SK-N-SH (cell line): ENCODE data around the gene SCNN1B. TPM values are rescaled to one million over a fixed set of nuclear protein-coding genes. Genes with fewer than 3 reads are reported as not detected.

Experiments used
- CTCF ChIA-PET: fragments of 300-600, 350-600 bp; formaldehyde crosslinking; extraction: SDS; loops from one replicate; lab custom pipeline; 2021; lab: Yijun Ruan, JAX
- POLR2A ChIA-PET: fragments of 350-600 bp; sonication (Branson Sonifier 250); formaldehyde crosslinking; extraction: SDS; loops from one replicate; lab custom pipeline; 2020; ENCODE audit warnings: antibody characterized with exemption, inconsistent platforms; lab: Yijun Ruan, JAX
- DNase-seq: peaks from one replicate; pipeline ENCODE4 v3.0.0; 2012
- H2AFZ ChIP-seq: fragments of 200-600 bp; sonication (generic); 2 replicates; pipeline ENCODE4 v1.8.1; 2016; ENCODE audit warnings: antibody characterized with exemption, mild to moderate bottlenecking, low read depth
- H3F3A ChIP-seq: fragments of 200-600 bp; sonication (generic); replicated peaks from 2 replicates; pipeline ENCODE3; 2016; ENCODE audit warnings: antibody characterized with exemption, mild to moderate bottlenecking; ENCODE audit not compliant: insufficient read depth
- H3K27ac ChIP-seq, 2 experiments: fragments of 200-500 bp in 1 of 2; fragments of 200-600 bp in 1 of 2; sonication (Bioruptor generic) in 1 of 2; sonication (generic), shearing (Covaris generic) in 1 of 2; 2 replicates each; pipeline versions ENCODE4 v1.5.1 to v1.6.1; 2014 to 2016; ENCODE audit warnings: low read depth in 2 of 2, inconsistent platforms in 1 of 2, low read length in 1 of 2, mild to moderate bottlenecking in 1 of 2, mixed read lengths in 1 of 2
- H3K27me3 ChIP-seq: fragments of 200-600 bp; sonication (generic), shearing (Covaris generic); 2 replicates; pipeline ENCODE4 v1.6.1; 2016; ENCODE audit warnings: mixed run types; ENCODE audit not compliant: insufficient read depth
- H3K36me3 ChIP-seq, 2 experiments: fragments of 200-500 bp in 1 of 2; fragments of 200-600 bp in 1 of 2; sonication (Bioruptor generic) in 1 of 2; sonication (generic) in 1 of 2; replicated peaks in 1 of 2; 2 replicates each; pipeline versions ENCODE3 to v1.5.1; 2014 to 2016; ENCODE audit warnings: low read length in 1 of 2, mild to moderate bottlenecking in 1 of 2; ENCODE audit not compliant: insufficient read depth in 2 of 2, control insufficient read depth in 1 of 2
- H3K4me1 ChIP-seq, 2 experiments: fragments of 200-500 bp in 1 of 2; fragments of 200-600 bp in 1 of 2; sonication (Bioruptor generic) in 1 of 2; sonication (generic), shearing (Covaris generic) in 1 of 2; 2 replicates each; pipeline versions ENCODE4 v1.5.1 to v1.6.1; 2014 to 2016; ENCODE audit warnings: low read depth in 1 of 2, low read length in 1 of 2, mixed run types in 1 of 2; ENCODE audit not compliant: insufficient read depth in 2 of 2, control insufficient read depth in 1 of 2
- H3K4me2 ChIP-seq: fragments of 200-600 bp; sonication (generic), shearing (Covaris generic); 2 replicates; pipeline ENCODE4 v1.6.1; 2017; ENCODE audit warnings: mixed run types
- H3K4me3 ChIP-seq, 2 experiments: fragments of 200-500 bp in 1 of 2; fragments of 200-600 bp in 1 of 2; sonication (Bioruptor generic) in 1 of 2; sonication (generic), shearing (Covaris generic) in 1 of 2; 2 replicates each; pipeline versions ENCODE4 v1.5.1 to v1.8.1; 2014 to 2016; ENCODE audit warnings: low read depth in 2 of 2, inconsistent platforms in 1 of 2, low read length in 1 of 2, mild to moderate bottlenecking in 1 of 2, mixed read lengths in 1 of 2, moderate library complexity in 1 of 2
- H3K79me2 ChIP-seq: fragments of 200-600 bp; sonication (generic); 2 replicates; pipeline ENCODE4 v1.8.1; 2017; ENCODE audit warnings: mild to moderate bottlenecking; ENCODE audit not compliant: insufficient read depth
- H3K9ac ChIP-seq: fragments of 200-600 bp; sonication (generic); 2 replicates; pipeline ENCODE4 v1.6.1; 2017; ENCODE audit warnings: mixed run types
- H3K9me2 ChIP-seq: fragments of 200-600 bp; sonication (generic); 2 replicates; pipeline ENCODE4 v1.6.1; 2017; ENCODE audit warnings: mixed run types
- H3K9me3 ChIP-seq: fragments of 200-600 bp; sonication (generic); 2 replicates; pipeline ENCODE4 v1.6.1; 2017; ENCODE audit warnings: mixed run types, mild to moderate bottlenecking, moderate library complexity
- H4K20me1 ChIP-seq: fragments of 200-600 bp; sonication (generic); 2 replicates; pipeline ENCODE4 v1.6.1; 2017; ENCODE audit warnings: mild to moderate bottlenecking, mixed run types; ENCODE audit not compliant: insufficient read depth
- CHD2 ChIP-seq: fragments of 150-350 bp; IDR thresholded peaks from 2 replicates; pipeline ENCODE4 v1.6.1; 2018; ENCODE audit warnings: low read length; ENCODE audit not compliant: partially characterized antibody
- ELF1 ChIP-seq: IDR thresholded peaks from 2 replicates; pipeline ENCODE4 v1.4.0; 2012
- EP300 ChIP-seq, 2 experiments: IDR thresholded peaks; 2 replicates each; pipeline versions ENCODE4 v1.4.0 to v1.6.1; 2012; ENCODE audit warnings: borderline replicate concordance in 1 of 2, low read depth in 1 of 2, low read length in 1 of 2
- EZH2phosphoT487 ChIP-seq: fragments of 200-600 bp; sonication (generic); IDR thresholded peaks from 2 replicates; pipeline ENCODE4 v1.6.1; 2017; ENCODE audit warnings: low read depth, mixed run types, mild to moderate bottlenecking, antibody characterized with exemption, moderate library complexity, borderline replicate concordance
- JUND ChIP-seq: IDR thresholded peaks from 2 replicates; pipeline ENCODE4 v1.4.0; 2012
- MXI1 ChIP-seq: IDR thresholded peaks from 2 replicates; pipeline ENCODE4 v1.6.1; 2012; ENCODE audit warnings: mild to moderate bottlenecking, low read depth, low read length, improper control_type of control experiment
- RAD21 ChIP-seq: IDR thresholded peaks from 2 replicates; pipeline ENCODE4 v1.6.1; 2012; ENCODE audit warnings: mild to moderate bottlenecking, low read length
- RCOR1 ChIP-seq: fragments of 150-350 bp; IDR thresholded peaks from 2 replicates; pipeline ENCODE4 v1.6.1; 2017; ENCODE audit warnings: antibody characterized with exemption, low read length
- SMC3 ChIP-seq: IDR thresholded peaks from 2 replicates; pipeline ENCODE4 v1.6.1; 2012; ENCODE audit warnings: low read depth, low read length, improper control_type of control experiment
- TEAD4 ChIP-seq: IDR thresholded peaks from 2 replicates; pipeline ENCODE4 v1.4.0; 2012; ENCODE audit warnings: mild to moderate bottlenecking, borderline replicate concordance; ENCODE audit not compliant: insufficient read depth
- YY1 ChIP-seq: IDR thresholded peaks from 2 replicates; pipeline ENCODE4 v1.4.0; 2012; ENCODE audit warnings: low read depth, mild to moderate bottlenecking
- WGBS: methylation state at CpG from one replicate; pipeline ENCODE4 v1.1.6; 2017; ENCODE audit warnings: low lambda C conversion rate; 5-methylcytosine and 5-hydroxymethylcytosine counted together
- polyA plus RNA-seq, 3 experiments: library from polyadenylated mRNA; depleted of rRNA; stranded (reverse); fragments of >200 nt; gene quantifications; 2 replicates each; pipeline ENCODE4 v1.2.3, GENCODE V29; 2012
- TF ChIP-seq, protein P1 (sequence below): IDR thresholded peaks from 2 replicates; pipeline ENCODE4 v1.6.1; 2012; ENCODE audit warnings: mild to moderate bottlenecking, low read depth, low read length, moderate library complexity
- TF ChIP-seq, protein P2 (sequence below): fragments of 150-350 bp; IDR thresholded peaks from 2 replicates; pipeline ENCODE4 v1.6.1; 2016; ENCODE audit warnings: mild to moderate bottlenecking, low read depth, low read length
- TF ChIP-seq, protein P3 (sequence below): fragments of 150-350 bp; IDR thresholded peaks from 2 replicates; pipeline ENCODE4 v1.6.1; 2017; ENCODE audit warnings: antibody characterized with exemption, low read length, low read depth, borderline replicate concordance
- TF ChIP-seq, protein P4 (sequence below): IDR thresholded peaks from 2 replicates; pipeline ENCODE4 v1.4.0; 2012; ENCODE audit warnings: low read depth, borderline replicate concordance

SCNN1B gene
- polyA plus RNA-seq, 1 of the 3 experiments (the other 2 are of a cell fraction): not detected

DNA sequence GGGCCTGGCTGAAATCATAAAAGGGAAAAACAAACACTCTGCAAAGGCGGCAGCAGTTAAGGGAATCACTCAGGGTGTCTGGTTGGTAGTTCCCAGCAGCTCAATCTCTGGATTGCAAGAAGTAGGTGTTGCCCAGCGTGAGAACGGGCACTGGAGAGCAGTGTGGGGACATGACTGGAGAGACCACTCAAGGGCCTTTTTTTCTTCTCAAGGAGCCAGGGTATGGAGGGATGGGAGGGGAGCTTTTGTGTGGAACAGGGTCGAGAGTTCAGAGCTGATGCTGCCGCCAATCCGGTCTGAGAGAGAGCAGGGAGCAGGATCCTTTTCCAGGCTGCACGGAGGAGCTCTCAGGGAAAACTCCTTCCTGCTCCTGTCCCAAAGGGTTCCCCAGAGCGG is 15.2 kb downstream of the SCNN1B start:
- Histone ChIP-seq H3K36me3 (no peaks in the 10 kb centered on the region), H3K4me2 (no peak overlapping the region), H4K20me1 (no peaks in the 10 kb centered on the region), H3K9me3 (no peaks in the 10 kb centered on the region), H3K4me1 (no peaks in the 10 kb centered on the region), H3F3A (no peaks in the 10 kb centered on the region), H3K9ac (no peak overlapping the region), H3K27ac (no peak overlapping the region), H2AFZ (no peak overlapping the region), H3K79me2 (no peaks in the 10 kb centered on the region), H3K4me3 (no peak overlapping the region), H3K9me2 (no peaks in the 10 kb centered on the region), H3K27me3 (no peaks in the 10 kb centered on the region)
- DNase-seq: no peak
- CTCF ChIA-PET: no interaction called here
- POLR2A ChIA-PET: no interaction called here
- 38% methylated on average over 8 of the region's 8 CpGs for WGBS
- TF ChIP-seq EP300 (IDR thresholded peaks at IDR 0.05; ENCODE audit: borderline replicate concordance in 1 of 2, low read depth in 1 of 2, low read length in 1 of 2): no peak
- TF ChIP-seq, protein P1, sequence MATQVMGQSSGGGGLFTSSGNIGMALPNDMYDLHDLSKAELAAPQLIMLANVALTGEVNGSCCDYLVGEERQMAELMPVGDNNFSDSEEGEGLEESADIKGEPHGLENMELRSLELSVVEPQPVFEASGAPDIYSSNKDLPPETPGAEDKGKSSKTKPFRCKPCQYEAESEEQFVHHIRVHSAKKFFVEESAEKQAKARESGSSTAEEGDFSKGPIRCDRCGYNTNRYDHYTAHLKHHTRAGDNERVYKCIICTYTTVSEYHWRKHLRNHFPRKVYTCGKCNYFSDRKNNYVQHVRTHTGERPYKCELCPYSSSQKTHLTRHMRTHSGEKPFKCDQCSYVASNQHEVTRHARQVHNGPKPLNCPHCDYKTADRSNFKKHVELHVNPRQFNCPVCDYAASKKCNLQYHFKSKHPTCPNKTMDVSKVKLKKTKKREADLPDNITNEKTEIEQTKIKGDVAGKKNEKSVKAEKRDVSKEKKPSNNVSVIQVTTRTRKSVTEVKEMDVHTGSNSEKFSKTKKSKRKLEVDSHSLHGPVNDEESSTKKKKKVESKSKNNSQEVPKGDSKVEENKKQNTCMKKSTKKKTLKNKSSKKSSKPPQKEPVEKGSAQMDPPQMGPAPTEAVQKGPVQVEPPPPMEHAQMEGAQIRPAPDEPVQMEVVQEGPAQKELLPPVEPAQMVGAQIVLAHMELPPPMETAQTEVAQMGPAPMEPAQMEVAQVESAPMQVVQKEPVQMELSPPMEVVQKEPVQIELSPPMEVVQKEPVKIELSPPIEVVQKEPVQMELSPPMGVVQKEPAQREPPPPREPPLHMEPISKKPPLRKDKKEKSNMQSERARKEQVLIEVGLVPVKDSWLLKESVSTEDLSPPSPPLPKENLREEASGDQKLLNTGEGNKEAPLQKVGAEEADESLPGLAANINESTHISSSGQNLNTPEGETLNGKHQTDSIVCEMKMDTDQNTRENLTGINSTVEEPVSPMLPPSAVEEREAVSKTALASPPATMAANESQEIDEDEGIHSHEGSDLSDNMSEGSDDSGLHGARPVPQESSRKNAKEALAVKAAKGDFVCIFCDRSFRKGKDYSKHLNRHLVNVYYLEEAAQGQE: no peak
- no peak for TF ChIP-seq SMC3
- no peak for TF ChIP-seq YY1
- TF ChIP-seq CHD2: no peak
- TF ChIP-seq, protein P2, sequence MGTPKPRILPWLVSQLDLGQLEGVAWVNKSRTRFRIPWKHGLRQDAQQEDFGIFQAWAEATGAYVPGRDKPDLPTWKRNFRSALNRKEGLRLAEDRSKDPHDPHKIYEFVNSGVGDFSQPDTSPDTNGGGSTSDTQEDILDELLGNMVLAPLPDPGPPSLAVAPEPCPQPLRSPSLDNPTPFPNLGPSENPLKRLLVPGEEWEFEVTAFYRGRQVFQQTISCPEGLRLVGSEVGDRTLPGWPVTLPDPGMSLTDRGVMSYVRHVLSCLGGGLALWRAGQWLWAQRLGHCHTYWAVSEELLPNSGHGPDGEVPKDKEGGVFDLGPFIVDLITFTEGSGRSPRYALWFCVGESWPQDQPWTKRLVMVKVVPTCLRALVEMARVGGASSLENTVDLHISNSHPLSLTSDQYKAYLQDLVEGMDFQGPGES: no peak
- TF ChIP-seq JUND: no peak
- TF ChIP-seq, protein P3, sequence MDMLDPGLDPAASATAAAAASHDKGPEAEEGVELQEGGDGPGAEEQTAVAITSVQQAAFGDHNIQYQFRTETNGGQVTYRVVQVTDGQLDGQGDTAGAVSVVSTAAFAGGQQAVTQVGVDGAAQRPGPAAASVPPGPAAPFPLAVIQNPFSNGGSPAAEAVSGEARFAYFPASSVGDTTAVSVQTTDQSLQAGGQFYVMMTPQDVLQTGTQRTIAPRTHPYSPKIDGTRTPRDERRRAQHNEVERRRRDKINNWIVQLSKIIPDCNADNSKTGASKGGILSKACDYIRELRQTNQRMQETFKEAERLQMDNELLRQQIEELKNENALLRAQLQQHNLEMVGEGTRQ: no peak
- TF ChIP-seq RAD21: no peak
- TF ChIP-seq MXI1: no peak
- TF ChIP-seq, protein P4, sequence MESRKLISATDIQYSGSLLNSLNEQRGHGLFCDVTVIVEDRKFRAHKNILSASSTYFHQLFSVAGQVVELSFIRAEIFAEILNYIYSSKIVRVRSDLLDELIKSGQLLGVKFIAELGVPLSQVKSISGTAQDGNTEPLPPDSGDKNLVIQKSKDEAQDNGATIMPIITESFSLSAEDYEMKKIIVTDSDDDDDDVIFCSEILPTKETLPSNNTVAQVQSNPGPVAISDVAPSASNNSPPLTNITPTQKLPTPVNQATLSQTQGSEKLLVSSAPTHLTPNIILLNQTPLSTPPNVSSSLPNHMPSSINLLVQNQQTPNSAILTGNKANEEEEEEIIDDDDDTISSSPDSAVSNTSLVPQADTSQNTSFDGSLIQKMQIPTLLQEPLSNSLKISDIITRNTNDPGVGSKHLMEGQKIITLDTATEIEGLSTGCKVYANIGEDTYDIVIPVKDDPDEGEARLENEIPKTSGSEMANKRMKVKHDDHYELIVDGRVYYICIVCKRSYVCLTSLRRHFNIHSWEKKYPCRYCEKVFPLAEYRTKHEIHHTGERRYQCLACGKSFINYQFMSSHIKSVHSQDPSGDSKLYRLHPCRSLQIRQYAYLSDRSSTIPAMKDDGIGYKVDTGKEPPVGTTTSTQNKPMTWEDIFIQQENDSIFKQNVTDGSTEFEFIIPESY: no peak
- no peak for TF ChIP-seq ELF1
- TF ChIP-seq RCOR1: no peak
- no peak for TF ChIP-seq TEAD4
- no peak for TF ChIP-seq EZH2phosphoT487
